GM18505 (cell line): ENCODE data around the gene NEU2.
"Not testable (repeated sequence)": the region's sequence is repeated elsewhere in the genome, so short reads cannot be mapped to it uniquely, and the experiment has no call there.

ENCODE experiments used
- ATAC-seq: cut with Tn5 transposase; IDR thresholded peaks from one replicate; pipeline ENCODE4 v1.9.1; 2021; ENCODE audit not compliant: unreplicated experiment
- POLR2A ChIP-seq: IDR thresholded peaks from 4 replicates; pipeline ENCODE4 v1.6.1; 2011; ENCODE audit warnings: borderline replicate concordance; ENCODE audit not compliant: insufficient read depth, insufficient read length; ENCODE audit errors: extremely low read depth

The NEU2 gene

GRCh38 chr2:233013650-233014049, 18.8 kb upstream of the NEU2 start:
- no peak for ATAC-seq
- no peak for TF ChIP-seq POLR2A

- no peak for TF ChIP-seq POLR2A
- no peak for ATAC-seq
These were observed 17.3 kb upstream of the NEU2 start for GRCh38 chr2:233015019-233015645.

- ATAC-seq = no peak
- no peak for TF ChIP-seq POLR2A
These were observed 14.5 kb upstream of the NEU2 start for GRCh38 chr2:233017947-233018346.

DNA sequence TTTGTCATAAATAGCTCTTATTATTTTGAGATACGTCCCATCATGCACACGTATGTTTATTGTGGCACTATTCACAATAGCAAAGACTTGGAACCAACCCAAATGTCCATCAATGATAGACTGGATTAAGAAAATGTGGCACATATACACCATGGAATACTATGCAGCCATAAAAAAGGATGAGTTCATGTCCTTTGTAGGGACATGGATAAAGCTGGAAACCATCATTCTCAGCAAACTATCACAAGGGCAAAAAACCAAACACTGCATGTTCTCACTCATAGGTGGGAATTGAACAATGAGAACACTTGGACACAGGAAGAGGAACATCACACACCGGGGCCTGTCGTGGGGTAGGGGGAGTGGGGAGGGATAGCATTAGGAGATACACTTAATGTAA, 12.9 kb upstream of the NEU2 start:
- not testable (repeated sequence) for ATAC-seq

DNA sequence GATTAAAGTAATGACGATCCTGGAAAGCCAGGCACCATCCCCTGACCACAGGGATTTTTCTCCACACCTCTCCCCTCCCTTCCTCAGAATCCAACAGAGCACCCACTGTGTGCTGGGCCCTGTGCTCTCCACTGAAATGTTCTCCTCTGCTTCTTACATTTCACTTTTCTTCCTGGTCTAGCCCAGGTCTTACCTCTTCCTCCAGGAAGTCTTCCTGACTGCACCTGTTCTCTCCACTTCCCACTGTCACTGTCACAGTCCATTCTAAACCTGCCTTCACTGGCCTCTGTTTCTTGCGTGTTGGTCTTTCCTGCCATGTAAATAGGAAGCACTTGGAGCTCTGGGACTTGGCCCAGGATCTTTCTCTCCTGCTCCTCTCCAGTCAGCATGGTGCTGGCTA, 12.0 kb upstream of the NEU2 start:
- ATAC-seq = no peak
- TF ChIP-seq POLR2A = no peak

DNA sequence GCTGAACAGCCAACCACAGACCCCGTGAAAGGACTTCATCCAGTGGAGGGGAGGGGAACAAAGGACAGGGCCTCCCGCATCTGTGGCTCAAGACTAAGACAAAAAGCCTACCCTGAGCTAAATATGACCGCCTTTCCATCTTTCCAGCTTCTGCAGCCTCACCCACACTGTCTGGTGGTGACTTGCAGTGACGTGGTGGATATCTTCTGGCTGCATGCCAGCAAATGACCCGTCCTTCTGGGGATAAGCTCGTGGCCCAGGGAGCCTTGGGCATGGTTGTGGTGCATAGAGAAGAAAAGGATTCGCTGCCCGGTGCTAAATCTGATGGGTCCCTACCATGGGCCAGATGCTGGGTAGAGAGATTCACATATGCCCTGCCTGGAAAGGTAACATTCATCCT, 10.7 kb upstream of the NEU2 start:
- ATAC-seq = no peak

DNA sequence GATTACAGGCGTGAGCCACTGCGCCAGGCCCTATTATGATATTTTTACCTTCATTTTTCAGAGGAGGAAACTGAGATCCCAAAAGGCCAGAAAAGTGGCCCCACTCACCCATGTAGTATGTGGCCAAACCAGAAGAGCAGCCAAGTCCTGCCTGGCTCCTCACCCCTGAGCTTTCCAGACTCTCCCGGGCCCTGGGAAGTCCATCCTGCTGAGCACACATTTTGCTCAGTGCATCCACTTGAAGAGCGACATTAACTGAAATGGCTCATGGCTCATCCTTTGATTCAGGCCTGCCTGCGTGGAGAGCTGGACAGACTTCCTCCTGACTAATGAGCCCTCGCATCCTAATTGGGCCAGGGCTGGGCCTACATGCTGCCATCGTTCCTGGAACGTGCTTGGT, 9.9 kb upstream of the NEU2 start:
- no peak for ATAC-seq
- TF ChIP-seq POLR2A = no peak

More for the DNA sequence above, 10.7 kb upstream of the NEU2 start:
- no peak for TF ChIP-seq POLR2A

GRCh38 chr2:233023007-233023760, 9.3 kb upstream of the NEU2 start:
- TF ChIP-seq POLR2A = no peak
- ATAC-seq = no peak

- no peak for ATAC-seq
- TF ChIP-seq POLR2A = no peak
These were observed 8.6 kb upstream of the NEU2 start for GRCh38 chr2:233023761-233024410.

DNA sequence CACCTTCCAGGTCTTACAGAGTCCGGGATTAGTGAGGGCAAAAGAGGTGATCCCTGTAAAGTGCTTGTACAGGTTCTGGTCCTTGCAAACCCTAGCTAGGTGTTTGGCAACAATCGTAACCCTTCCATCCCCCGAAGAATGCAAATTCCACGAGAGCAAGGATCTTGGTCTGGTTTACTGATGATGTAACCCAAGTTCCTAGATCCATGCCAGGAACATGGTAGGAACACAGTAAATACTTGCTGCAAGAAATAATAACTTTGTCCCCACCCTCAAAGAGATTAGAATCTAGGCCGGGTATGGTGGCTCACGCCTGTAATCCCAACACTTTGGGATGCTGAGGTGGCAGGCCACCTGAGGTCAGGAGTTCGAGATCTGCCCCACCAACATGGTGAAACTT, 6.8 kb upstream of the NEU2 start:
- TF ChIP-seq POLR2A = no peak
- no peak for ATAC-seq

DNA sequence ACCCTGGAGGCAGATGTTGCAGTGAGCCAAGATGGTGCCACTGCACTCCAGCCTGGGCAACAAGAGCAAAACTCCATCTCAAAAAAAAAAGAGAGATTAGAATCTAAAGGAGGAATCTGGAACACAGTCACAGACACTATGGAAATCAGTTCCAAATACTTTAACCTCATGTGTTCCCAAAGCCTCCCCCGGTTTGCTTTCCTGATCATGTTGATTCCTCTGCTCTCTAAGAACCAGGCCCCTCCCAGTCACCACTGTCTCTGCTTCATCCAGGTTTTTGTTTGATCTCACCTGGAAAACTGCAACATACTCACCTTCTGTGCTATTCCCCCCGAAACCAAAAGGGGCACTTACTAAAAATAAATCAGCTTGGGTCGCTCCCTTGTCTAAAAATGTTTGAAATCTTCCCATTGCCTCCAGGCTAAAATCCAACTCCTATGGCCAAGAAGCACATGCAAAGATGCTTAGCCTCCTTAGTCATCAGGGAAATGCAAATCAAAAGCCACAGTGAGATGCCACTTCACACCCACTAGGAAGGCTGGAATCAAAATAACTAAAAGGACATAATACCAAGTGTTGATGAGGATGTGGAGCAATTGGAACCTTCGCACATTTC, 6.2 kb upstream of the NEU2 start:
- no peak for ATAC-seq
- TF ChIP-seq POLR2A = no peak

DNA sequence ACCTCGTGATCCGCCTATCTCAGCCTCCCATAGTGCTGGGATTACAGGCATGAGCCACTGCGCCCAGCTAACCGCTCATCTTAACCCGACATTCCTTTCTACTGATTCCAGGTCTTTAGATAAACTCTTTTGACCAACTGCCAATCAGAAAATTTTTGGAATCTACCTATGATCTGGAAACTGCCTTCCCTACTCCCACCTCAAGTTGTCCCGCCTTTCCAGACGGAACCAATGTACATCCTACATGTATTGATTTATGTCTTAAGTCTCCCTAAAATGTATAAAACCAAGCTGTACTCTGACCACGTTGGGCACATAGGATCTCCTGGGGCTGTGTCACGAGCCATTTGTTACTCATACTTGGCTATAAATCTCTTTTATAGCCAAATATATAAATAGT, 3.2 kb upstream of the NEU2 start:
- TF ChIP-seq POLR2A = no peak
- ATAC-seq = no peak

- no peak for ATAC-seq
- TF ChIP-seq POLR2A = no peak
These were observed 644 bp upstream of the NEU2 start for GRCh38 chr2:233031556-233032500.

DNA sequence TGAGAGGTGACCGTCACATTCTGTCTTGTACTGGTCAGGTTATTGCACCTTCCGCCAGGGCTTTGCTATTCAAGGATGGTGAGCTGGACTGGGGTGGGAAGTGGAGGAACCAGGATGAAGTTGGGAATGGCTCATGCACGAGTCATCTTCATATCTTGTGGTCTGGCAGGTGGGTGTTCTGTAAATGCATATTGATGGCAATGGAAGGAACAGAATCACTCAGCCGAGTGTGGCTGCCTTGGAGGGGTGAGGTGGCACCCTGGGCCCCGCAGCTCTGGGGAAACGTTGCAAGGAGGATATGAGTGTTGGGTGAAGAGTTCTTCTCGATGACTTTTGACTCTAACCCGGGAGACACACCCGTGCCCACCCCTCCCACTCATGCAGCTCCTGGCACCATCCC, 1.2 kb downstream of the NEU2 start:
- TF ChIP-seq POLR2A = no peak

More for the DNA sequence above, 1.2 kb downstream of the NEU2 start:
- ATAC-seq = no peak
